GM10266 (cell line): ENCODE measurements around the gene METTL14.
A peak's percentile ranks its signal among the peaks of the same experiment; 100 is the strongest.
"Not testable (repeated sequence)": the region's sequence is repeated elsewhere in the genome, so short reads cannot be mapped to it uniquely, and the experiment has no call there.

ENCODE experiments used
- DNase-seq: peaks from one replicate; pipeline ENCODE4 v3.0.0; 2012; ENCODE audit errors: extremely low spot score
- TF ChIP-seq, protein P1 (sequence below): IDR thresholded peaks from 2 replicates; pipeline ENCODE4 v1.5.1; 2012; ENCODE audit warnings: mild to moderate bottlenecking, low read depth; ENCODE audit not compliant: control insufficient read depth, insufficient read depth; ENCODE audit errors: missing control alignments

METTL14 gene

DNA sequence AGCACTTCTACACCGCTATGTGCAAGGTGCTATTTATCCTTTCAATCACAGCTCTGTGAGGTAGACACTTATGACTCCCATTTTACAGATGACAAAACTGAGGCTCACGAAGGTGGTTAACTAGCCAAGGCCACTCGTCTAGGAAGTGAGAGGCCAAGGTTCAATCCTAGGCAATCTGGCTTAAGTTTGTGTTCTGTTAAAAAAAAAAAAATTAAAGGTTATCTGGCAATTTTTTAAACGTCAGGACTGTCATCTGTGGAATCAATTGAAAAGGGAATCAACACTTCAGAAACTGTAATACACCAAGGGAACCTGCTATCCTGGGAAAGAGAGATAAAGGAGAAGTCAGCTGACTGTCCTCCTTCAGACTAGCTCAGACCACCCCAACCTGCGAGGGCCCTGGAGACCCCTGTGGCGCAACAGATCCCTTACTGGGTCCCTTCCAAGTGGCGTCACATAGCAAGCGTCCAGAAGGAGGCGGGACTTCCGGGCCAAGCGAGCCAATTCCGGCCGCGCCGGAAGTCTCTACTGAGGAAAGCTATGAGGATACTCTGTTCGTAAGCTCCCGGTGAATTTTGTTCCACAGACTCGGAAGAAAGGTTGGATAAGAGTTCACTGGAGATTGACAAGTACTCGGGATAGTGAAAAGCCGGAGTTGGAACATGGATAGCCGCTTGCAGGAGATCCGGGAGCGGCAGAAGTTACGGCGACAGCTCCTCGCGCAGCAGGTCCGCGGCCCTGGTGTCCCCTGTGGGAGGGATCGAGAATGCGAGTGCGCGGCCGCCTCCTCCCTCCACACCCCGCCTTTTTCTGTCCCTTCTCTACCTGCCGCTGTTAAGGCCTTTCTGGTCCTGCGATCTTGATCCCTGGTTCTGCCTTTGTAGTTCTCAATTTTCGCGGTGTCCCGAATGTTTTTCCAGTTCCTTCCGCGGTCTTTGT is at the start of gene METTL14:
TSS of gene METTL14 (plus strand) at position 520 of the 939 bp plus-strand sequence. CDS start at position 663, 143 bp downstream.
- peak; percentile 80 for DNase-seq
- TF ChIP-seq, protein P1, sequence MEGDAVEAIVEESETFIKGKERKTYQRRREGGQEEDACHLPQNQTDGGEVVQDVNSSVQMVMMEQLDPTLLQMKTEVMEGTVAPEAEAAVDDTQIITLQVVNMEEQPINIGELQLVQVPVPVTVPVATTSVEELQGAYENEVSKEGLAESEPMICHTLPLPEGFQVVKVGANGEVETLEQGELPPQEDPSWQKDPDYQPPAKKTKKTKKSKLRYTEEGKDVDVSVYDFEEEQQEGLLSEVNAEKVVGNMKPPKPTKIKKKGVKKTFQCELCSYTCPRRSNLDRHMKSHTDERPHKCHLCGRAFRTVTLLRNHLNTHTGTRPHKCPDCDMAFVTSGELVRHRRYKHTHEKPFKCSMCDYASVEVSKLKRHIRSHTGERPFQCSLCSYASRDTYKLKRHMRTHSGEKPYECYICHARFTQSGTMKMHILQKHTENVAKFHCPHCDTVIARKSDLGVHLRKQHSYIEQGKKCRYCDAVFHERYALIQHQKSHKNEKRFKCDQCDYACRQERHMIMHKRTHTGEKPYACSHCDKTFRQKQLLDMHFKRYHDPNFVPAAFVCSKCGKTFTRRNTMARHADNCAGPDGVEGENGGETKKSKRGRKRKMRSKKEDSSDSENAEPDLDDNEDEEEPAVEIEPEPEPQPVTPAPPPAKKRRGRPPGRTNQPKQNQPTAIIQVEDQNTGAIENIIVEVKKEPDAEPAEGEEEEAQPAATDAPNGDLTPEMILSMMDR: no peak

DNA sequence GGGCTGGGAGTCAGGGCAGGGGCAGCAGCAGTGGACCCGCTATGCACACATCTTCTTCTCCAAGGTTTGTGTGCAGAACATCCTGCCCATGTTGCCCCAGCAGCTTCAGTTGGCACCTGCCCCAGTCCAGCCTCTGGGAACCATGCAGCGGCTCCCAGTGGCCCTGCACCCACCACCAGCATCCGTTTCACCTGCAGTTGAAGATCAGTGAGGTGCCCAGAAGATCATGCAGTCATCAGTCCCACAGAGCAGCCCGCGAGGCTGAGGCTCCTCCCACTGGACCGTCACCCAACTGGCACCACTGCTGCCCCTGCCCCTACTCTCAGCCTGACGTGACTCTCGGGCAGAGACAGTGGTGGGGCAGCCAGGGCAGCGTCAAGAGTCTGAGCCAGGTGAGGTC is 49.1 kb upstream of the METTL14 start:
- not testable (repeated sequence) for DNase-seq

DNA sequence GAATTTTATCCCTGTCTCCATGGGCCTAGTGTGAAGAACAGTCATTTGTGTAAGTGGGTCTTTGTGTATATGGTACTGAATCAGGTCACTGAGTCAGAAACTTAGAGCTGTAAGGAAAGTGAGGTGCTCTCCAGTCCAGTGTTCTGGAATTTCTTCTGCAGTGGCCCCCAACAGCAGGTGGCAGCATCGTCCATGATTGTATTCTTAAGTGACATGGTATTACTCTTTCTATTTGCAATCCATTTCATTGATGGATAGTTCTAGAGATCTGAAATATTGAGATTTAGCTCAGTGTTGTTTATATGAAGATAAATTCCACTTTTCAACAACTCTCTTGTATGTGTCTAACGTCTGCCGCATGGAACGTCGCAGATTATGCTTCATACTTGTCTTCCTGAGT is 20.5 kb upstream of the METTL14 start:
- not testable (repeated sequence) for DNase-seq

DNA sequence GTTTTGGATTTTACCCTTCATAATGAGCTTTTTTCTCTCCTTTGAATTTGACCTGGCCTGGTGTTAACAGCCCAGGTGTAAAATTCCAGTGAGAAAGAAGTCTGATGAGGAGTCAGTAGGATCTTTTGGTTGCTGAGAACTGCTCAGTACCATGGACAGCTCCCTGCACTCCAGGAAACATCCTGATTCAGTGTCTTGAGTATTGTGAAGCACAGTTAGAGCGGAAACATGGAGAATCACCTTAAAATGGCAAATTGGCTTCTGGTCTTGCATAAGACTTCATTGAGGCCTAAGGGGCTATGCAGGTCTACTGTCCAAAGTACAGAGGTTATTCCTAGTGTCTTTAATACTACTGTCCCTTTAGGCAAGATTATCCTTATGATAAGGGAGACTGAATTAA is 16.0 kb upstream of the METTL14 start:
- not testable (repeated sequence) for DNase-seq

DNA sequence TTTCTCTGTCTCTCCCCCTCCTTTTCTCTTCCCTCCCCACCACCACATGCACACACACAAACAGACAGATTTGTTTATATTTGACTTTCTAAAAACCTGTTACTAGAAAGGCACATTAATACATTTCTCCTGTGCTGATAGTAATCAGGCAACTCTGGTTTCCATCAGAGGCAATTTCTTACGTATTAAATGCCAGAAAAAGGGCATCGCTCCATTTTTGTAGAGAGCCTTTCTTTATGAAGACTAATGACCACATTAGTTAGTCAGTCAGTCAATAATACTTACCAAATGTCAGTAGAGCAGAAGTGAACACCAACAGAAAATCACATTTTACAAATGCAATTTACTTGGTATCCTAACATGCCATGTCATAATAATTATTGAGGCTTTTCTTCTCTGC is 14.2 kb upstream of the METTL14 start:
- DNase-seq: not testable (repeated sequence)

GRCh38 chr4:118676128-118676527 is 9.1 kb upstream of the METTL14 start:
- TF ChIP-seq, protein P1: no peak
- no peak for DNase-seq

DNA sequence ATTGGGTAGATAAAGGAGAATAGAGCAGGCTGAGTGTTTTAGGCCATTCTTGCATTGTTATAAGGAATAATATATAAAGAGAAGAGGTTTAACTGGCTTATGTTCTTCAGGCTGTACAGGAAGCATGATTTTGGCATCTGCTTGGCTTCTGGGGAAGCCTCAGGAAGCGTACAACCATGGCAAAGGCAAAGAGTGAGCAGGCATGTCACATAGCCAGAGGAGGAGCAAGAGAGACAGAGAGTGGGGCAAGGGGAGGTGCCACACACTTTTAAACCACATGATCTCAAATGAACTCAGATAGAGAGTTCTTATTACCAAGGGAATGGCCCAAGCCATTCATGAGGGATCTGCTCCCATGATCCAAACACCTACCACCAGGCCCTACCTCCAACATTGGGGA is 4.4 kb upstream of the METTL14 start:
- TF ChIP-seq, protein P1: no peak
- no peak for DNase-seq

DNA sequence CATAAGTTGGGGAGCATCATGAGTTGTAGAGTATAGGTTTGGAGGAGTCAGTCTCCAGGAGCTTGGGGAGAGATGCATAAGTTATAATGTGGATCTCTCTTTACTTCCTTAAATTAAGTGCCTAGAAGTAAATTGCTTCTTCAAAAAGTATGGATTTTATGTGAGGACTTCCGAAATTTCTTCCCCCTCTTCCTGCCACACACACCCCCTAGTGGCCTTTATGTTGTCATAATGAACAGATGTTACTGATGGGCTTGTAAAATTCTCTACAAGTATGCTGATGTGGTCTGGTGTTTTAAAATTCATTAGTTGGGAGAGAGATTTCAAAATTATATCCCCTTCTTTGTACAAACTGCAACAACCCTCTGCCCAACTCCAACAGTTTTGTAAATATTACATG is 2.3 kb upstream of the METTL14 start:
- TF ChIP-seq, protein P1: peak; percentile 40
- DNase-seq: no peak

- TF ChIP-seq, protein P1: no peak
- no peak for DNase-seq
Measured at GRCh38 chr4:118683513-118683912, 1.7 kb upstream of the METTL14 start.

- TF ChIP-seq, protein P1: no peak
- no peak for DNase-seq
Measured at GRCh38 chr4:118703118-118703517, 17.9 kb downstream of the METTL14 start.
